ENCODE measurements around the gene ATP2B2. TPM values are rescaled to one million over a fixed set of nuclear protein-coding genes. Genes with fewer than 3 reads are reported as not detected.

The ATP2B2 gene
- total RNA-seq, 1 donor from 2014 or later = not detected

DNA sequence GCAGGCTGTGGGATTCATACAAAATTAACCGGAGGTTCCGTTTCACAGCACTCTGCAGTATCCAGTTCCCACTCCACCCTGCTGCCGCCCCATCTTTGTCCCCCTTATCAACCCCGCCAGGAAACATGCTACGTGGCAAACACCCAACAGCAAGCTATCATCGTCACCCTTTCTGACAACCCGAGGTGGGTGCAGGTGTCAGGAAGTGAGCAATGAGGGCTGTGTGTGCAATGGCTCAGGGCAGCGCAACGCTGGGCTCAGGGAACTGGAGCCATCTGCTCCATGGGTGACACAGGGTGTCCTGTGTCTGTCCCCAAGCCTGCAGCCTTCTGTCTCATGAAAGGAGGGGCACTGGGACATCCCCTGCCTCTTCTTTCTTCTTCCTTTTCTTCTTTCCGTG lies 60.9 kb downstream of the ATP2B2 start:
- TF ChIP-seq, protein P1, sequence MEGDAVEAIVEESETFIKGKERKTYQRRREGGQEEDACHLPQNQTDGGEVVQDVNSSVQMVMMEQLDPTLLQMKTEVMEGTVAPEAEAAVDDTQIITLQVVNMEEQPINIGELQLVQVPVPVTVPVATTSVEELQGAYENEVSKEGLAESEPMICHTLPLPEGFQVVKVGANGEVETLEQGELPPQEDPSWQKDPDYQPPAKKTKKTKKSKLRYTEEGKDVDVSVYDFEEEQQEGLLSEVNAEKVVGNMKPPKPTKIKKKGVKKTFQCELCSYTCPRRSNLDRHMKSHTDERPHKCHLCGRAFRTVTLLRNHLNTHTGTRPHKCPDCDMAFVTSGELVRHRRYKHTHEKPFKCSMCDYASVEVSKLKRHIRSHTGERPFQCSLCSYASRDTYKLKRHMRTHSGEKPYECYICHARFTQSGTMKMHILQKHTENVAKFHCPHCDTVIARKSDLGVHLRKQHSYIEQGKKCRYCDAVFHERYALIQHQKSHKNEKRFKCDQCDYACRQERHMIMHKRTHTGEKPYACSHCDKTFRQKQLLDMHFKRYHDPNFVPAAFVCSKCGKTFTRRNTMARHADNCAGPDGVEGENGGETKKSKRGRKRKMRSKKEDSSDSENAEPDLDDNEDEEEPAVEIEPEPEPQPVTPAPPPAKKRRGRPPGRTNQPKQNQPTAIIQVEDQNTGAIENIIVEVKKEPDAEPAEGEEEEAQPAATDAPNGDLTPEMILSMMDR (IDR thresholded peaks at IDR 0.05; ENCODE audit: insufficient read depth, low read length, poor library complexity, severe bottlenecking) = no peak
- peaks cover 2% of the 10 kb centered on the region for H3K27me3 ChIP-seq (ENCODE audit: control insufficient read depth, insufficient read depth, low read length)

DNA sequence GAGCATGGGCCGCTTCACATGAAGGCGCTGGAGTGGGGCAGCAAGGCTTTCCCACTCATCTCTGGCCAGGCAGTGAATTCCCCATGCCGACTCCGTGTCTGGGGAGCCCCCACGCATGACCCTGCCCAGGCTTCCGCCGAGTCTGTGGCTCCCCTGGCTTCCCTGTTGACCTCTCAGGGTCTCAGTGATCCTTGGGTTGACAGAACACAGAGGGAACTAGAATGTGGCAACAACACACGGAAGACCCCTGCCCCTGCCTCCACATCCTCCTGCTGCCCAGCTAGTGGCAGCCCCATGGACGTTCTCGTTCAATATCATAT lies 61.3 kb downstream of the ATP2B2 start:
- TF ChIP-seq, protein P1 (IDR thresholded peaks at IDR 0.05; ENCODE audit: insufficient read depth, low read length, poor library complexity, severe bottlenecking) = no peak
- H3K27me3 ChIP-seq (ENCODE audit: control insufficient read depth, insufficient read depth, low read length) = peaks cover 2% of the 10 kb centered on the region
- no peak for DNase-seq (ENCODE audit: low read depth)
- H3K36me3 ChIP-seq (ENCODE audit: control insufficient read depth, insufficient read depth, low read length) = no peaks in the 10 kb centered on the region
- H3K4me3 ChIP-seq (ENCODE audit: low read depth, low read length) = no peak overlapping the region

More for the DNA sequence above, 60.9 kb downstream of the ATP2B2 start:
- H3K4me3 ChIP-seq (ENCODE audit: low read depth, low read length) = no peak overlapping the region
- no peaks in the 10 kb centered on the region for H3K36me3 ChIP-seq (ENCODE audit: control insufficient read depth, insufficient read depth, low read length)
- no peak for DNase-seq (ENCODE audit: low read depth)

DNA sequence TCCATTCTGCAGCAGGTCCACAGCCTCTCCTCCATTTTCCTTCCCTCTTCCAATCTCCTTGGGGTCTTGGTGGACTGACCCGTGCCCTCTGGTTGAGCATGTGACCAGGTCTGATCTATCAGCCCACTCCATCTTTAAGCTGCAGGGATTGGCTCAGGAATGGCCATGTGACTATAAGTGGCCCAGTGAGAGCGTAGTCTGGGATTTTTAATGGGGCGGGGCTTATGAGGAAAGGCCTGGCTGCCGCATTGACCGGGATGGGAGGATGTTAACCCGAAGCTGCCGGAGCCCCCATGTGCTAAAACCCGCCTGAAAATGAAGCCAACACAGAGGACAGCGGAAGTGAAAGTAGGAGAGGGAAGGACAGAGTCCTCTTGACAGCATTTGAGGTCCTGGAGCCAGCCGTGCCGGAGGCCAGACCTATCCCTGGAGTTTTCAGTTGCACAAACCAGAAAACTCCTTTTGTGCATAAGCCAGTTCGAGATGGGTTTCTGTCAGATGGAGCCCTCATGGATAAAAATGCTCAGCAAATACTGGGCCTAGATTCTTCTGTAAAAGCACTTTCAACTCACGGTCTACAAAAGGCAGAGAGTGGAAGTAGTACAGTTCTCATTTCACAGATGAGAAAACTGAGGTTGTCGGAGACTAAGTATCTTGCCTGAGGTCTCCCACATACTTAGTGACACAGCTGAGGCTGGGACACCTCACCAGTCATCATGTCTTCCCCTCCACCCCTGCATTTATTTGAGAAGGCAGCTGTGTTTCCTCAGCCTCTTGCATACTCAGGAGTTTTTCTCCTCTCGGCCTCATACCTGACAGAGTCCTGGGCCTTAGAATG lies 61.9 kb downstream of the ATP2B2 start:
- TF ChIP-seq, protein P1 (IDR thresholded peaks at IDR 0.05; ENCODE audit: insufficient read depth, low read length, poor library complexity, severe bottlenecking) = no peak
- H3K27me3 ChIP-seq (ENCODE audit: control insufficient read depth, insufficient read depth, low read length) = peaks cover 2% of the 10 kb centered on the region
- no peak for DNase-seq (ENCODE audit: low read depth)
- no peak overlapping the region for H3K4me3 ChIP-seq (ENCODE audit: low read depth, low read length)
- H3K36me3 ChIP-seq (ENCODE audit: control insufficient read depth, insufficient read depth, low read length) = no peaks in the 10 kb centered on the region

DNA sequence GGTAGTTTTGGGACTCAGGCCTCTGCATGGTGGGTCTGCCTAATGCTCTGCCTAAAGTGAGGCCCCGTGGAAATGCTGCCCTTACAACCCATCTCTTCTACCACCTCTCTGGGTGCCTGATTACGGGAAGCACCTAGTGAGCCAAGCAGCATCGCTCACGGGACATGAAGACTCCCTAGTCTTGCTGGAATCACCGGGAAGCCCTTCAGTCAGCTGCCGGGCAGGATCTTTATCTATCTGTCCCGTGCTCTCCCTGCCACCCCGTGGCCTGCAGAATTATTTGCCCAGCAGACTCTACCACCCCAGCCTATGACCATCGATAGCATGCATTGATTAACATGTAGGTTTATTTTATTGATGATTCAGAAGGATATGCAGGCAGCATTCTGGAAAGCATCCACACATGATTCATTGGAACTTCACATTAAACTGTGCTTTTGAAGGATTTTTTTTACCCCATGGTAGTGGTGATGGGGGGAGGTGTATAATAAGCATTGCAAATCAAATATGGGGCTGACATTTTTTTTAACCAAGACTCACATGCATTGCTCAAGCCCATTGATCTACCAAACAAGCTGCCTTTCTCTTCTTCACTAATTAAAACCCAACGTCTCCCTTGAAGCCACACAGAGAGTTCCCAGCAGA lies 63.1 kb downstream of the ATP2B2 start:
- no peak for DNase-seq (ENCODE audit: low read depth)
- Histone ChIP-seq H3K36me3 (ENCODE audit: control insufficient read depth, insufficient read depth, low read length) (no peaks in the 10 kb centered on the region), H3K27me3 (ENCODE audit: control insufficient read depth, insufficient read depth, low read length) (peaks cover 2% of the 10 kb centered on the region), H3K4me3 (ENCODE audit: low read depth, low read length) (no peak overlapping the region)
- TF ChIP-seq, protein P1 (IDR thresholded peaks at IDR 0.05; ENCODE audit: insufficient read depth, low read length, poor library complexity, severe bottlenecking) = no peak

DNA sequence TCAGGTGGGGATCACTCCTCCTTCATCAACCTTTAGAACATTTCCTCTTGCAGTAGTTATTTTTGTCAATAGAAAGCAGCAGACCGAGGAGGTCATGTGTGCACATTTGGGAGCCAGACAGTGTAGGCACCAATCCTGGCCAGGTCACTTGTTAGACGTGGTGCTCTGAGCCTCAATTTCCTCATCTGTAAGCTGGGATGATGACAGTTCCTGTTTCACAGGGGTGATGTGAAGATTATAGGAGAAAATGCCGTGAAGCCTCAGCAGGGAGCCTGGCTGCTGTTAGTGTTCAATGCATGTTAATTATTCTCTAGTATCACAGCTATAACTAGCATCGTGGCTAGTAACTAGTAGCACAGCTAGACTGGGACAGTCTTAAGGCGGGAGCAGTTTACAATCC lies 64.7 kb downstream of the ATP2B2 start:
- TF ChIP-seq, protein P1 (IDR thresholded peaks at IDR 0.05; ENCODE audit: insufficient read depth, low read length, poor library complexity, severe bottlenecking) = no peak
- Histone ChIP-seq H3K36me3 (ENCODE audit: control insufficient read depth, insufficient read depth, low read length) (no peaks in the 10 kb centered on the region), H3K27me3 (ENCODE audit: control insufficient read depth, insufficient read depth, low read length) (no peaks in the 10 kb centered on the region), H3K4me3 (ENCODE audit: low read depth, low read length) (no peak overlapping the region)
- no peak for DNase-seq (ENCODE audit: low read depth)
